Retinal pigment epithelial cell (primary cell): Measurements from ENCODE around the gene CD164L2.
"Not testable (repeated sequence)": the region's sequence is repeated elsewhere in the genome, so short reads cannot be mapped to it uniquely, and the experiment has no call there.

Experiments used
- DNase-seq: peaks from one replicate; pipeline ENCODE4 v3.0.0-alpha.2; 2010; ENCODE audit warnings: low read depth
- H3K4me3 ChIP-seq: 2 replicates; pipeline ENCODE4 v1.5.1; 2011; ENCODE audit warnings: mild to moderate bottlenecking, low read length, control low read depth, moderate library complexity
- CTCF ChIP-seq: conservative IDR thresholded peaks from 2 replicates; pipeline ENCODE4 v1.5.1; 2011; ENCODE audit warnings: low read depth, low read length, control low read depth, inconsistent platforms

Gene CD164L2

DNA sequence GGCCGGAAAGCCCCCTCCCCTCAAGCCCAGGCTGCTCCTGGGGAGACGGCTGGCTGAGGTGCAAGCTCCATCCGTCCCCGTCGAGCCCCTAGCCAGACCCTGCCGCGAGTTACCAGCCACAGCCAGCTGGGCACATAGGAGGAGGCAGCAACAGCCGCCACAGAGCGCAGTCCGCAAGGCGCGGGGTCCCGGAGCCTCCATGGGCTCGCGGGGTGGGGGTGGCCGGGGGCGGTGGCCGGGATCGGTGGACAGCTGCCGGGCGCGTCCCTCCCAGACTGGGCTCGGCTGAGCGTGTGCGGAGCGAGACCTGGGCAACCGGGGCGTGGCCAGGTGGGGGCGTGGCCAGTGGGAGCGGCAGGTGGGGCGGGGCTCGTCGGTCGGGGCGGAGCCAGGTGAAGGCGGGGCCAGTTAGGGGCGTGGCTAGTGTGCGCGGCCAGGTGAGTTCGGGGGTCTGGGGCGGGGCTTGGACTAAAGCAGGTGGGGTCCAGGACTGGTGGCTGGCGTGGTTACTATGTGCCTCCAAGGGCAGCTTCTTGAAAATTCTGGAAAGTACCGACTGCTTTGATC lies at the start of gene CD164L2:
Gene CD164L2, minus strand, starts transcription at position 295 of the 567 bp plus-strand sequence. Its CDS starts 94 bp downstream, at position 201.
- TF ChIP-seq CTCF: no peak
- no peak for DNase-seq
- no peak within 1 kb of the TSS for H3K4me3 ChIP-seq

DNA sequence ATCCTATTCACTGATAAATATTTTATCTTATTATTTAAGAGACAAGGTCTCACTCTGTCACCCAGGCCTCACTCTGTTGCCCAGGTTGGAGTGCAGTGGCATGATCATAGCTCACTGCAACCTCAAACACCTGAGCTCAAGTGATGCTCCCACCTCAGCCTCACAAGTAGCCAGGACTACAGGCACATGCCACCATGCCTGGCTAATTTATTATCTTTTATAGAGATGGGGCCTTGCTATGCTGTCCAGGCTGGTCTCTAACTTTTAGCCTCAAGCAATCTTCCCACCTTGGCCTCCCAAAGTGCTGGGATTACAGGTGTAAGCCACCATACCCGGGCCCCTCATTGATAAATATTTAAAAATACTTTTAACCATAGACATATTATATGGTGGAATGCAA lies 49.6 kb upstream of the CD164L2 start:
- not testable (repeated sequence) for DNase-seq, H3K4me3 ChIP-seq

- no peak for DNase-seq
- no peak overlapping the region for H3K4me3 ChIP-seq
- TF ChIP-seq CTCF: no peak
These were observed 48.4 kb upstream of the CD164L2 start for GRCh38 chr1:27431601-27431940.

- TF ChIP-seq CTCF: no peak
- no peak for DNase-seq
- H3K4me3 ChIP-seq: no peak overlapping the region
These were observed 47.9 kb upstream of the CD164L2 start for GRCh38 chr1:27430903-27431600.

- DNase-seq: no peak
- H3K4me3 ChIP-seq: no peak overlapping the region
- no peak for TF ChIP-seq CTCF
These were observed 45.9 kb upstream of the CD164L2 start for GRCh38 chr1:27429029-27429425.

DNA sequence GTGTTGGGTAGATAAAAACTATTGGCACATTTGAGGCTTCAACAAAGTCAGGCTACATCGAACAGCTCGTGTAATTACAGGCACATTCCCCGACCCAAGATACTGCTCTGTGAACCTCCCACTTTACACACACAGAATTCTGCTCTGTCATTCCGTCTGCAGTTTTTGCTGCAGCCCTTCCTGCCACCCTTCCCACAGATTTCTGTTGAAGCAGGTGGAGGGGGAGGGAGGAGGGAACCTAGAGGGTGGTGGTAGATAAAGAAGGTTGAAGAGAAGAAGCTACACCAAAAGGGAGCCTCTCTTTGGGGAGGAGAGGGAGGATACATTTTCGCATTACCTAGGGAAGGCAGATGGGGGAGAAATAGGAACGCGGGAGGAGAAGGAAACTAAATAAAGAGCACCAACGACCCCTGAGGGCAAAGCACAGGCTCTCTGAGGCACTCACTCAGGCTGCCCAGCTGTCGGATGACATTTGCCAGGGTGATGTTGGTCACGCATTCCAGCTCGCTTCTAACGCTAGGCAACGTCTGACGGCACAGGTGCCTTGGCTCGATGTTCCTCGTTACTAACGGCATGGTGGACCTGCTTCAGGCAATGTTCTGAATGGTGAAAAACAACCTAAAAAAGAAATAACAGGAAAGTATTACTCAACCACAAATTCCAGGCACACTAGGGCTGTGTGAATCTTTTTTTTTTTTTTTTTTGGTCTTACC lies 45.3 kb upstream of the CD164L2 start:
- DNase-seq: no peak
- no peak for TF ChIP-seq CTCF
- no peak overlapping the region for H3K4me3 ChIP-seq

- no peak for TF ChIP-seq CTCF
- no peak overlapping the region for H3K4me3 ChIP-seq
- no peak for DNase-seq
These were observed 44.7 kb upstream of the CD164L2 start for GRCh38 chr1:27427816-27428315.
